Measurements from ENCODE around the gene GPR61.
A peak's percentile ranks its signal among the peaks of the same experiment; 100 is the strongest.

GPR61 gene

DNA sequence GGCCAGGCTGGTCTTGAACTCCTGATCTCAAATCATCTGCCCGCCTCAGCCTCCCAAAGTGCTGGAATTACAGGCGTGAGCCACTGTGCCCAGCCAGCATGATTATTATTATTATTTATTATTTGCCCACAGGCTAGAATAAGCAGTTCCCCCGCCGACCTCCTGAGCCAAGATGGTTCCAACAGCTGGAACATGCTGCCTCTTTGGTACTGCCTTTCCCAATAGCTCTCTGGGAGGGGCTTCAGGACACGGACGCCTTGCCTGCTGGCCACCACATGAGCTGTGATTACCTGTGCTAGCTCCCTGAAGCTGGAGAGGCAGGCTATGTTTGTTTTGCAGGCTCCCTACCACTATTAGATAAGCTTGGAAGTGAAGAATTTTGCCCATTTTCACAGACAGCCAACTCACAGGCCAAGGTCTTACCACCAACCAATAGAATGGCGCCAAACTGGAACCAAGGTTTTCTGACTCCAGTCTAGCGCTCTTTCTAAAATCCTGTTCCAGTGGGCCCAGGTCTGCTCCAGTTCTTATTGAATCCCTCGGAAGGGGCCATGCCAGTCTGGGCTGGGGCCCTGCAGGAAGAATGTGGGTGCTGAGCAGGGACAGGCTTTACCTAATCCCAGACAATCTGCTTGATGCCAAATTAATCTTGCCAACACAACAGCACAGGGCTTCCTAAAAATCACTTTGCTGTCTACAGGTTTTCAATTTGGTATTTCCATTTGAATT, 2.1 kb upstream of the GPR61 start:
- DNase-seq, result no peak

DNA sequence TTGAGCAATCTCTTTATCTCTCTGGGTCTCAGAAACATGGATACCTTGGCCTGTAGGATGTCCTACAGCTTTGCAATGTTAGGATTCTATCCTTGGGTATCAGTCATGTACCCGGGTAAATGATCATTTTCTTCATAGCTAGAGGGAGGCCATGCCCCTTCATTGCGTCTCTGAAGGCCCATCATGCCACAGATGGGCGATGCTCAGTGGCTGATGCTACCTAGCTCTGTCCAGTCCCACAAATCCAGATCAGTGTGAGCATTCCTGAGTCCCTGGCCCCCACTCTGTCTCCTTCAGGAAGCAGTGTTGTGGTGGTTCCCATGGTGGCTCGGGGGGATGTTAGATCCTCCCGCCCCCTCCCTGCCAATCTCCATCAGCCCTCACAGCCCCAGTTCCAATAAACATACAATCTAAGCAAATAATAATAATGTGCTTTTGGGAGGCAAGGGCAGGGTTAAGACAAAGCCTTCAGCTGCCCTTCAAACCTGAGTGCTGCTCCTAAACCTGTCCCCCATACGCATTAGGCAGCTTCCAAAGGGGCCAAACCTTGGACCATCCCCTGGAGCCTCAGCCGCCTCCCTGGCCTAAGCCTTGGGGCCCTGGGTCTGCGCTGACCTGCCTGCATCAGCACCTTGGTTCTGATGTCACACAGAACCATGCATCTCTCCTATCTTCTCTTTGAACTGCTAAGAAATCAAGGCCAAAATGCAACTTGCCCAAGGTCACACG, 681 bp upstream of the GPR61 start:
- DNase-seq, result no peak

DNA sequence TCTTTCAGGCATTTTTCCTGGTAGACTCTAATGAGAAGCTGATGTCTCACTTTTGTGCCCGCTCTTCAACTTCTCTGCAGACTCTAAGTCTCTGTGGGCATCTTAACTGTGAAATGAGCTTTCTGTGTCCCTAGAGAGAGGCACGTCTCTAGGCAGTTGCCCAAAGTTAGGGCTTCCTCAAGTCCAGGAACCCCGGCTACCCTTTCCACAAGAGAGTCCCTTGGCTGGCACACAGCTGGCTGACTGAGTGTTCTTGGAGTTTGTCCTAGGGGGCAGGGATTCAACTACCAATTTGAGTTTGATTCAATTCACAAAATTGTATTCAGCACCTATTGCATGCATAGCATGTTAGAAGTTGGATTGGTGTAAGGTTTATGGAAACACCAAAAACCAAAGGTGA, 1.4 kb downstream of the GPR61 start:
- DNase-seq, result no peak

DNA sequence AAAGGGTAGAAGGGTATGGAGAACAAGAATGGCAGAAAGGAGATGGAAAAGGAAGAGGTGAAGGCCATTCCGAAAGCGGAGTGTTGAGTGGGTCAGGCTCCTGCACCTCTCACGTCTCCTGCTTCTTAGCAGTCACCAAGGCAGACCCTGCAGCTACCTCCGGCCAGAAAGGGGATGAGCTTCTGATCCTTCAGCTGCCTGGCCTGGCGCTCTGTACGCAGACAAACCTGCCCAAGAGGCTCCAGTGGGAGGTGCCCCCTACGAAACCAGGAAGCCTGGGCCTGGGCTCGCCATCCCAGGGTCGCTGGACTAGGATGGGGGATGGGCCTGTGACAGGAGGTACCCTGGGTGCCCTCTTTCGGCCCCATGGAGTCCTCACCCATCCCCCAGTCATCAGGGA, 3.0 kb downstream of the GPR61 start:
- DNase-seq, result no peak

DNA sequence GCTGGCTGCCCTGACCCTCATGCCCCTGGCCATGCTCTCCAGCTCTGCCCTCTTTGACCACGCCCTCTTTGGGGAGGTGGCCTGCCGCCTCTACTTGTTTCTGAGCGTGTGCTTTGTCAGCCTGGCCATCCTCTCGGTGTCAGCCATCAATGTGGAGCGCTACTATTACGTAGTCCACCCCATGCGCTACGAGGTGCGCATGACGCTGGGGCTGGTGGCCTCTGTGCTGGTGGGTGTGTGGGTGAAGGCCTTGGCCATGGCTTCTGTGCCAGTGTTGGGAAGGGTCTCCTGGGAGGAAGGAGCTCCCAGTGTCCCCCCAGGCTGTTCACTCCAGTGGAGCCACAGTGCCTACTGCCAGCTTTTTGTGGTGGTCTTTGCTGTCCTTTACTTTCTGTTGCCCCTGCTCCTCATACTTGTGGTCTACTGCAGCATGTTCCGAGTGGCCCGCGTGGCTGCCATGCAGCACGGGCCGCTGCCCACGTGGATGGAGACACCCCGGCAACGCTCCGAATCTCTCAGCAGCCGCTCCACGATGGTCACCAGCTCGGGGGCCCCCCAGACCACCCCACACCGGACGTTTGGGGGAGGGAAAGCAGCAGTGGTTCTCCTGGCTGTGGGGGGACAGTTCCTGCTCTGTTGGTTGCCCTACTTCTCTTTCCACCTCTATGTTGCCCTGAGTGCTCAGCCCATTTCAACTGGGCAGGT, 3.8 kb downstream of the GPR61 start:
- no peak for DNase-seq

DNA sequence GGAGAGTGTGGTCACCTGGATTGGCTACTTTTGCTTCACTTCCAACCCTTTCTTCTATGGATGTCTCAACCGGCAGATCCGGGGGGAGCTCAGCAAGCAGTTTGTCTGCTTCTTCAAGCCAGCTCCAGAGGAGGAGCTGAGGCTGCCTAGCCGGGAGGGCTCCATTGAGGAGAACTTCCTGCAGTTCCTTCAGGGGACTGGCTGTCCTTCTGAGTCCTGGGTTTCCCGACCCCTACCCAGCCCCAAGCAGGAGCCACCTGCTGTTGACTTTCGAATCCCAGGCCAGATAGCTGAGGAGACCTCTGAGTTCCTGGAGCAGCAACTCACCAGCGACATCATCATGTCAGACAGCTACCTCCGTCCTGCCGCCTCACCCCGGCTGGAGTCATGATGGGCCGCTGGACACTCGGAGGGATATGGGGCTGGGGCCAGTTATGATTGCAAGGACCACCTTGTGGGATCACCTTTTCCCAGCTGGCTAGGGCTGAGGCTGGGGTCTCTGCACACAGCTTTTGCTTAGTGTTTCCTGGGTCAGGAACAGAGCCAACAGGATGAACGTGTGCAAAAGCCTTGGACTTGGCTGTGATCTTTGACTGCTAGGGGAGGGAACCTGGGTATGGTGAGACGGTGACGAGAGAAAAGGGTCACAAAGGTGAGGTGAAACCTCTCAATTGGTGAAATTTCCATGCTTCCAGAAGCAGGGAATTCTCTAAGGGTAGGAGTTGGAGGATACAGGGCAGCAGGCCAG, 4.5 kb downstream of the GPR61 start:
- no peak for DNase-seq

DNA sequence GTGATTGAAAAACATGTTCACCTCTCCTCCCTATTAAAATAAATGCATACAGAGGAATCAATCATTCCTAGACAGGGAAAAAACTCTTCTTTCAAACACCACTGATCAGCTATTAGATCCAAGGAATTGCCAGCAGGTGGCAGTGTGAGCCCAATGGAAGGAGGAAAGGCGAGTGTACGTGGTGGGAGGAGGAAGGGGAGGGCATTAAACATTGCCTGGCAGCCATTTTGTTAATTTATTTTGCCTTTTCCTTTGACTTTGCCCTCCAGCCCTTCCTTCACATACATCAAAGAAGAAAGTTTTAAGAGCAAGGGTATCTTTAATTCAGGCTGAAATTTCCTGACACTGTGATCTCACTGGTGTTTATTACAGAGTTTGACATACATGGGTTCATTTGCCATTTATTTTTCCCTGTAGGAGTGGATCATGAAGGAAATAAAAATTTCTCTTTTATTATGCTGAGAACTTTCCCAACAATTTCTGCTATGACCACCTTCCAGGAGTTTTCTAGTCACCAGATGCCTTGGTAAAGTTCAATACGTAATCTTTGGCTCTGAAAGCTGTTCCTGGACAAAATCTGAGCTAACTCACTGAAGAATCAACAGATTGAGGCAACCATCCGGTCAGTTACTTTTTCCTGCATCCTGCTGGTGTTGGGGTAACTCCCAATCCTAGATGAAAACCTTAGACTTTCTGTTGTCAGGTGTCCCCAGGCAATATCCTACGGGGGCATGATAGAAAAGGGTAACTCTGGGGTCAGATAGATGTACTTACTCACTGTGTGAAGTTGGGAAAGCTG, 6.8 kb downstream of the GPR61 start:
- peak; percentile 74 to 80 for DNase-seq

DNA sequence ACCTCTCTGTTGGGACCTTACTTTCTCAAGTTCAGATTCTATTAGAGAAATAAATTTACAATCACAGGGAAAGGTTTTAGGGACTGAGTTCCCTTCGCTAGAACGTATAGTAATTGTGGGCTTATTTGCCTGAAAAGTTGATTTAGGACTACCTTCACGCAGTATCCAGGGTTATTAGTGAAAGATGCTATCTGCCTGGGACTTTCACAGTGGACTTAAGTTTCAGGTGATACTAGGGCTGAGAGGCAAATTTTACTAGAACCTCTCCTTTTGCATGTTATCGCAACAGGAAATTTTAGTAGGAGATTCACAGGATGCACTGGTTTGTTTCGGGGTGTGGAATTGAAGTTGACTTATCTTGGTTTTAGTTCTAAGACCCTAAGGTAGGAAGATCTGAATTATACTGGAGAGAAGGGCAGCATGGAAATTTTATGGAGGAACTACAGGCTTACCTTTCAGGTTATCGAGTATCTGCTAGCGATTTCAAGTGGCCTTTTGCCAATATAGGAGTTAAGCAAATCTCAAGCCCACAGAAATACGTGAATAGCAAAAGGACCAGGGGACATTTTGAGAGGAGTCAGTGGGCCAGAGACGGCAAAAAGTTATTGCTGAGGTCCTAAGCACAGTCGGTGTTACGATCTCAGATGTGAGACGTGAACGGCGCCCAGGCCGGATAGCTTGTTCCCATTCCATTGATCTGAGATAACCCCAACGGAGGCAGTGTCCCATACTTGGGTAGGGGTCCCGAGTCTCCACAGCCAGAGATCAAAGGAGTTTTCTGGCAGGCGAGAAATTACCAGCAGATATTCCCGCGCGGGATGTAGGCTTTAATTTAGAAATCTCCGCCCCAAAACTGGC, 8.0 kb downstream of the GPR61 start:
- no peak for DNase-seq

DNA sequence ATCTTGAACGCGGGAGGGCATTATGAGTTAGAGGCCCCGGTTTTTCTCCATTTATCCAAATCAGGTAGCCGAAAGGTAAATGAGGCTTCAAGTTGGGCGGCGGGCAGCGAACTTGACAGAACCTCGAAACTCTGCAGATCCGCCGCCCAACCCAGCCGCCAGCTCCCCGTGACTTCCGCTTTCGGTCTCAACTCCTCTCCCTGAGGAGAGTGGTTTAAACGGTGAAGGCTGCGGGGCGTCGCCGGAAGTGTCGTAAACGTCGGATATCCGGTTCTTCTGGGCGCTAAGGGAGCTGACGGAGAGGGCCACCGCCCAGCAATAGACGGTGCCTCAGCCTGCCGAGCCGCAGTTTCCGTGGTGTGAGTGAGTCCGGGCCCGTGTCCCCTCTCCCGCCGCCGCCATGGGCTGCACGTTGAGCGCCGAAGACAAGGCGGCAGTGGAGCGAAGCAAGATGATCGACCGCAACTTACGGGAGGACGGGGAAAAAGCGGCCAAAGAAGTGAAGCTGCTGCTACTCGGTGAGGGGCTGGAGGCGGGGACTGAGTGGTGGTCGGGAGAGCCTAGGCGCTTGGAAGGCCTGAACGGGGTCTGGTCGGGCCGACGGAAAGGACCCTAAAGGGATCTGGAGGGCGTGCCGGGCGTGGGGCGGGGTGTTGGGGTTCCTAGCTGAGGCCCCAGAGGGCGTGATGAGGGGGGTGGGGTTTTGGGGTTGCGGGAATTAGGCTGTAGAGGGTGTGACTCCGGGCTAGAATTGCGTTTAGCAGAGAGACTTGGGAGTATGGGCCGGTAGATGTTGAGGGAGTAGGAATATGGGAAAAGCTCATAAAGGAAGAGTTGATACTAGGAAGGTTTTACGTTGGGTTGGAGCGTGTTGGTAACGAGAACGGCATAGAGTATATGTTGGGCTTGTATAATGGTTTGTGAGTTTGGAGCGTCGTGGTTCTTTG, 8.9 kb downstream of the GPR61 start, which contains the start of gene GNAI3:
Gene GNAI3 (plus strand): TSS at position 295 of the 947 bp plus-strand sequence. CDS start 106 bp downstream, at position 401.
- DNase-seq, result peak; percentile 90 to 91

DNA sequence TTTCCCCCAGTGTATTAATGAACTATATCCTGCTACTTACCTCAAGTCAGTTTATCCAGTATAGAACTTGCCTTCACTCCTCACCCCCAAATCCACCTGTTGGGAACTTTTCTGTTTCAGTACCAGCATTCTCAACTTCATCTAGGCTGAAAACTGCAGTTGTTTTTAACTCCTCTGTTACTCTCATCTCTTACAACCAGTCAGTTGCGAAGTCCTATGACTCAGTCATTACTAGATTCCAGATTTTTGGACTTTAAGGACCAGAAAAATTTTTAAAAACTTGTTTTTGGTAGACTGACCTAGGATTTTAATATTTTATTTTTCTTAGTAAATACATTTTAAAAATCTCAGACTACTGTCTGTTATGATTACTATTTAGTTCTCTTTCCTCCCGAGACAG, 16.9 kb downstream of the GPR61 start:
- no peak for DNase-seq

DNA sequence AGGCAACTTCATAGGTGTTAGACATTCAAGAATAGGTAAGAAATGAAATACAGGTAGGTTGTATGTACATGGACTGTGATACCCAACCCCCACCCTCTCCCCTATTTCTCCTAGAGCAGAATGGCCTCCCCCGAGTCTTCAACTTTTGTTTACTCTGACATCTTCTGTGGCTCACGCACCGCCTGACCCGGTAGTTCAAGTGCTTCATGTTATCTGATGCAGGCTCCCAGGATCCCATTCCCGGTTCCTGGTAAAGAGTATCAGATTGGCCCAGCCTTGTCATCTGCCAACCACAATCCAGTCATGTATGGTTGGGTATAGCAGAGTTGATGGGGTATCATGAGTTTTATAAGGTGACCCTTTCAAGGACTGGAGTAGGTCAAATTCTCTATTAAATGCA, 17.8 kb downstream of the GPR61 start:
- no peak for DNase-seq

DNA sequence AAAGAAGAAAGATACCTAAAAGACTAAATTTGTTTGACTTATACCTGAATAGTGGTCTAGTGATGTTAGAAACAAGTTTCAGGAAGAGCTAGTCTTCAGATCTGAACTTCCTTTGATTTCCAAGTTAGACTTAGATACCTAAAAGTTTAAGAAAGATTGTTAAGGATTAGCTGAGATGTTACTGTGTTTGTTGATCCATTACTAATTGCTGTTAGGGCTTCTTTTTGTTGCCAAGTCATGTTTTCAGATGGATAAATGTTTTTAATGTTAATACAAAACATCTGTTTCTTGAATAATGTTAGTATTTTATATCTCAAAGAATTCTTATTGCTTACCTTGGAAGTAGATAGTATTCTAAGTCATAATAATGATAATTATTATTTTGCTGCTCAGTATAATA, 20.3 kb downstream of the GPR61 start:
- DNase-seq, result no peak

DNA sequence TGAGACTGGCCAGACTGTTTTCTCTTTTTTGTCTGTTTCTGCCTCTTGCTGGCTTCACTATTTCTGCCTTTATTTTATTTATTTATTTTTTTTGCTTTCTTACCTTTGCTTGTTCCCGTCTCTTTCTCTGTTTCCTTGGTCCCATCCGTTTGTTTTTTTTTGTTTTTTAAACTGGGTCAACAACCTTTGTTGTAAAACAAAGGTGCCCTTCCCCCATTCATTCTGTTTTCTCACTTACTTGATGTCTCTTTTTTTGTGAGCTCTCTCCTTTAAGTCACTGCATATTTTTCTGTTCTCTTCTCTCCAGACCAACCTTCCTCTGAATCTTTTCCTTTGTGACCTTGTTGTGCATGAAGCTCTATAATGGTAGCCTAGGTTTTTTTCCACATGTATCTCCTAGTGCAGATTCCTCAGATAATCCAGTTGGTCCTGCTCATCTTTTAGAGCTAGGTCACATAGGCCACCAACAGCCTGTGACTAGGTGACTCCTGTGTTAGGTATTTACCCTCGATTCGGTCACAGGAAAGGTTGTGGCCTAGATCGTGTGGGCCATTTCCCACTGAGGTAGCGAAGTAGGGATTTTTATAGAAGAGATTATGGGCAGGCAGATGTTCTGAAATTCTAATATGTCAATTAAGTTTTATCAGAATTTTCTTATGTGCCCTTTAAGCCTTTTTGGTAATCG, 24.7 kb downstream of the GPR61 start:
- DNase-seq, result no peak

DNA sequence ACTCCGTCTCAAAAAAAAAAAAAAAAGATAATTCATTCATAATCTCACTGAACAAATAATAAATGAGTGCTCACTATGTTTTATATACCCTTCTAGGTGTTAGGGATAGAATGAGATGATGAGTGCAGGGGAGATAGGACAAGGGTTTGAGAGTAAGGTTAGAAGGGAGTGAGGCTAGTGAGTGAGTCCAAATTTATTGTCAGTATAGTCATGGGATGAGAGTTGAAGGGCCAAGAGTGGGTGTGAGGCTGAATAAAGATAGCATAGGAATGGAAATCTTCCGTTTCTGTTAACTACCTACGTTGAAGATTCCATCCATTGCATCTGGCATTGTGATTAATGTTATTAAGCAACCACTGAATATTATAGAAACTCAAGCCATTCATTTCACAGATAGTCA, 25.6 kb downstream of the GPR61 start:
- DNase-seq, result no peak

DNA sequence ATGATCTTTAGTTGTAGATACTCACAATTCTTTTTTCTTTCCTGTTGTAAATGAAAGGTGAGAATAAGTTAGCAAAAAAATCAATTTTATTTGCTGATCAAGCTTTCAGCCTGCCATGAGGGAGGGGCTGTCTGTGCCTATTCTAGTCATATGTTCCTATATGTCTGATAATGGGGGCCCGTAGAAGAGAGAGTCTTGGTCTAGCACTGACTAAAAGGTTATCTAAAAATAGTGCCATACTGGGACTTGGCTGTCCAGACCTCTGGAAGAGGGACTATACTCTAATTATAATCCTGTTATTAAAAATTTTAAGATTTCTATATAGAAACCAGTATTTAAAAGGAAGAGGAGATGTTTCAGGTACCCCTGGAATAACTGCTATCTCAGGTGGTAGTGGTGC, 27.3 kb downstream of the GPR61 start:
- DNase-seq, result no peak

DNA sequence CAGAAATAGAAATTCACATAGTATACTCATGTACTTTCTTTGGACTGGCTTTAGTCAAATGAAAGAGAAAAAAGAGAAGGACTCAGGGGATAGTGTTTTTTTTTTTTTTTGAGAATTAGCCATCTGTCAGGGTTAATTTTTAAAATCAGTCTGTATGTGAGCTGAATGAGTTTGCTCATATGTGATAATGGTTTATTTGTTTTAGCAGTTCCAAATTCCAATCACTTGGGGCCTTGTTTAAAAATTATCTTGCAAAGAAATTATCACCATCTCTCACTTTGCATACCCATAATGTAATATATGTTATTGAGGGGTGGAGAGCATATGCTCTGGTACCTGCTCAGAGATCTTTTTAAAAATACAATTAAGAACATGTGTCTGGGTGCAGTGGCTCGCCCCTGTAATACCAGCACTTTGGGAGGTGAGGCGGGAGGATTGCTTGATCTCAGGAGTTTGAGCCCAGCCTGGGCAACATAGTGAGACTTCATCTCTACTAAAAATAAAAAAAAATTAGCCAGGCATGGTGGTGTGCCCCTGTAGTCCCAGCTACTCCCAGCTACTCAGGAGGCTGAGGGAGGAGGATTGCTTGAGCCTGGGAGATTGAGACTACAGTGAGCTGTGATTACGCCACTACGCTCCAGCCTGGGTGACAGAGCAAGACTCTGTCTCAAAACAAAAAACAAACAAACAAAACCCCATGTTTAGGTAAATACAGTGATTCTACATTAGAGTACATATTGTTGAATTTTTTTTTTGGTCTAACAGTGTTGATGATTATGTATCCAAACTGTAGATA, 28.4 kb downstream of the GPR61 start:
- DNase-seq, result no peak

DNA sequence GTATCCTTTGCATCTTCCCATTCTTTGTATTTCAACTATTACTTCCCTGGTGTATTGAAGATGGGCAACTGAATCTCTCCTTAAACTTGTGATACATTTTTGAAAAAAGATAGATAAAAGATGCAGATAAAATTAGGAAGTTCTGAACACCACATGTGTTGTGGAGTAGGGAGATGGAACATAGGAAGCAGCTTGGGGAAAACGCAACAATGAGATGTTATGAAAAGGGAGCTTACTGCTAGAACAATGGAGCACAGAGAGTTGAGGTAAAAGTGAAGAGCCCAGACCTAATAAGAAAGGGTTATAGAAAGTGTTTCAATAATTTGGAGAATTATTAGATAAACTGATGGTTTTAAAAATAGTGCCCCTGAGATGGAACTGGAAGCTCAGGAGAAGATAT, 29.7 kb downstream of the GPR61 start:
- DNase-seq, result no peak

DNA sequence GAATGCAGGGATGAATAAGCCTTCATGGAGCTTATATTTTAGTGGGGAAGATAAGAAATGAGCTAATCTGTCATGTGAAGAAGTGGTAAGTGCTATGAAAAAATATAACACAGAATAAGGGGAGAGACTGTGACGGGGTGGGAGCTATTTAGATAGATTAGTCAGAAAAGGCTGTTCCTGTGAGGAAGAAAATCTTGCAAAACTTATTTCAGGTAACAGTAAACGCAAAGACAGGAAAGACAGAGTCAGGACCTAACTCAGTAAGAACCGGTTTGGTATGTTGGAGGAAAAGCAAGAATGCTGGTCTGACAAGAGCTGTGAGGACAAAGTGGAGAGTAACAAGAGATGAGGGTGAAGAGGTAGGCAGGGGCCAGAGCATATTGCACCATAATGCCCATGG, 30.7 kb downstream of the GPR61 start:
- DNase-seq, result no peak

DNA sequence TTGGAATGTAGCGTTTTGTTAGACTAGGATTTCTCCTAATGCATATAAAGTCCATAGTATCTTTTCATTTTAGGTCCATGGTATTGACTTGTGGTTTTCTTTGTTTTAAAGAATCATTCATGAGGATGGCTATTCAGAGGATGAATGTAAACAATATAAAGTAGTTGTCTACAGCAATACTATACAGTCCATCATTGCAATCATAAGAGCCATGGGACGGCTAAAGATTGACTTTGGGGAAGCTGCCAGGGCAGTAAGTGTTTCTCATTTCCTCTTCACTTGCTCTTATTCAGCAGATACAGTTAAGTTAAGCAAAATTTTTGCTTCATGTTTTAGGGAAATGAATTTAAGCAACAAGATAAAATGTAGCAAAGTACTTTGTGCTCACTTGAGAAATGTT, 34.1 kb downstream of the GPR61 start:
- no peak for DNase-seq

Measured in NCI-H1930 (cell line).